Ovary (tissue), 9 donors: Measurements from ENCODE around the gene XK. TPM values are rescaled to one million over a fixed set of nuclear protein-coding genes. Genes with fewer than 3 reads are reported as not detected.

ENCODE experiments used
- DNase-seq, 5 donors: peaks; one replicate each; pipeline ENCODE4 v3.0.0-alpha.2; 2019 to 2020
- H3K27ac ChIP-seq, 2 donors: fragments of 200-600 bp; one replicate each; pipeline versions ENCODE4 v1.5.1 to v1.8.0; 2019 to 2022
- H3K27me3 ChIP-seq: fragments of 200-600 bp; one replicate; pipeline ENCODE4 v1.8.0; 2022
- H3K36me3 ChIP-seq: fragments of 200-600 bp; sonication (generic); one replicate; pipeline ENCODE4 v1.5.1; 2019
- H3K4me1 ChIP-seq: one replicate; pipeline ENCODE4 v1.8.1; 2013; ENCODE audit warnings: mild to moderate bottlenecking, moderate library complexity; ENCODE audit not compliant: insufficient read depth
- H3K4me3 ChIP-seq: fragments of 200-600 bp; sonication (generic); one replicate; pipeline ENCODE4 v1.5.1; 2017
- H3K9me3 ChIP-seq, 2 donors: fragments of 200-600 bp in 1 of 2; sonication (generic) in 1 of 2; one replicate each; pipeline versions ENCODE4 v1.5.1 to v1.8.1; 2013 to 2019; ENCODE audit warnings: mild to moderate bottlenecking in 1 of 2, moderate library complexity in 1 of 2
- CTCF ChIP-seq, 3 donors: fragments of 450-650 bp in 2 of 3; fragments of 200-600 bp in 1 of 3; IDR thresholded peaks; one replicate each; pipeline versions ENCODE4 v1.5.1 to v1.8.0; 2016 to 2022; ENCODE audit warnings: antibody characterized with exemption in 3 of 3, mild to moderate bottlenecking in 1 of 3
- EP300 ChIP-seq: sonication (generic); formaldehyde crosslinking; IDR thresholded peaks from one replicate; pipeline ENCODE4 v1.6.1; 2017; ENCODE audit warnings: antibody characterized with exemption
- POLR2A ChIP-seq: fragments of 450-650 bp; IDR thresholded peaks from one replicate; pipeline ENCODE4 v1.6.1; 2017; ENCODE audit warnings: antibody characterized with exemption, mild to moderate bottlenecking, moderate library complexity
- WGBS, 3 donors: extraction: QIAGEN DNeasy Blood & Tissue Kit in 1 of 3; methylation state at CpG; one replicate each; pipeline versions ENCODE4 v1.1.5 to v1.1.7; 2013 to 2017; 5-methylcytosine and 5-hydroxymethylcytosine counted together
- intact Hi-C, 4 donors: fragments of 100-400 bp; cut with DNase I; formaldehyde crosslinking; loops; one replicate each; pipeline versions ENCODE4 v1.11.0 to v1.15.1; 2022 to 2023
- polyA plus RNA-seq, 2 donors: library from polyadenylated mRNA; stranded (reverse); fragments of 200-250 nt in 1 of 2; fragments of 350-450 nt in 1 of 2; fragmentation: Illumina TruSeq in 1 of 2; extraction: RNeasy Lipid Tissue Mini Kit (QIAGEN cat#74804) in 1 of 2; gene quantifications; one replicate each; pipeline ENCODE4 v1.2.3, GENCODE V29; 2013 to 2014
- total RNA-seq, 7 donors: library from RNA; depleted of rRNA in 2 of 7; stranded (reverse); fragments of >200 nt in 2 of 7; fragmentation: NEBNext Ultra II Directional in 3 of 7; extraction: Animal tissue kit (Norgen Biotek cat#: 25700) in 3 of 7; gene quantifications; one replicate each; pipeline versions ENCODE4 v1.1.0 to v1.2.4, GENCODE V29; 2016 to 2023
- donor health status: DM: no; HTN: no; CAD: no; lungs with moderate emphysema.
- donor health status: DM: no; HTN: no; CAD: no.
- donor health status: Bipolar disorder and iron deficiency.
- donor health status: DM: yes; HTN: yes; CAD: no.
- donor health status: DM: no; HTN: no; CAD: no.
- donor health status: DM: yes; HTN: yes; CAD: no.

Gene XK
- total and polyA plus RNA-seq, 9 donors = 0.40 to 2.5 (median 0.68) TPM

- no peaks in the 10 kb centered on the region for H3K9me3 ChIP-seq
- no peaks in the 10 kb centered on the region for H3K36me3 ChIP-seq
- H3K4me1 ChIP-seq = no peaks in the 10 kb centered on the region
- TF ChIP-seq CTCF (IDR thresholded peaks at IDR 0.05) (no peak), POLR2A (no peak)
- DNase-seq = no peak
- no peaks in the 10 kb centered on the region for H3K27me3 ChIP-seq
- 23 to 44% (median 36%) methylated on average over 1 of the region's 1 CpG for WGBS, 3 donors
- H3K27ac ChIP-seq = no peak overlapping the region
- H3K4me3 ChIP-seq = no peak overlapping the region
- intact Hi-C loops = no loop called here
Measured at GRCh38 chrX:37697169-37697760, 11.7 kb downstream of the XK start.

- Histone ChIP-seq H3K9me3 (no peaks in the 10 kb centered on the region), H3K27ac (no peak overlapping the region), H3K4me3 (no peak overlapping the region), H3K36me3 (no peaks in the 10 kb centered on the region), H3K4me1 (no peaks in the 10 kb centered on the region), H3K27me3 (no peaks in the 10 kb centered on the region)
- DNase-seq = no peak
- intact Hi-C loops = no loop called here
- TF ChIP-seq EP300 (no peak), CTCF (IDR thresholded peaks at IDR 0.05) (no peak), POLR2A (no peak)
- WGBS, 3 donors = 54 to 71% (median 65%) methylated on average over 4 of the region's 4 CpGs
Measured at GRCh38 chrX:37701588-37701987, 16.0 kb downstream of the XK start.

GRCh38 chrX:37711991-37712390 is 26.4 kb downstream of the XK start:
- H3K27me3 ChIP-seq = no peaks in the 10 kb centered on the region
- intact Hi-C loops = no loop called here
- no peak for DNase-seq
- H3K4me1 ChIP-seq = no peaks in the 10 kb centered on the region
- H3K27ac ChIP-seq = no peak overlapping the region
- H3K9me3 ChIP-seq = no peaks in the 10 kb centered on the region
- no peaks in the 10 kb centered on the region for H3K36me3 ChIP-seq
- TF ChIP-seq EP300 = no peak
- TF ChIP-seq POLR2A = no peak
- TF ChIP-seq CTCF (IDR thresholded peaks at IDR 0.05) = no peak
- 39 to 52% (median 45%) methylated on average over 3 of the region's 3 CpGs for WGBS, 3 donors
- H3K4me3 ChIP-seq = no peak overlapping the region

GRCh38 chrX:37712458-37712857 is 26.9 kb downstream of the XK start:
- Histone ChIP-seq H3K36me3 (no peaks in the 10 kb centered on the region), H3K4me3 (no peak overlapping the region), H3K9me3 (no peaks in the 10 kb centered on the region), H3K27me3 (no peaks in the 10 kb centered on the region), H3K27ac (no peak overlapping the region), H3K4me1 (no peaks in the 10 kb centered on the region)
- WGBS, 3 donors = 26 to 29% (median 28%) methylated on average over 3 of the region's 3 CpGs
- intact Hi-C loops = no loop called here
- TF ChIP-seq CTCF (IDR thresholded peaks at IDR 0.05) = no peak
- no peak for TF ChIP-seq EP300
- no peak for TF ChIP-seq POLR2A
- no peak for DNase-seq
